NOMO-1 treated with DMSO at 0.1 percent for 48 hours (cell line): ENCODE measurements around the gene STK24.
"Not testable (repeated sequence)": the region's sequence is repeated elsewhere in the genome, so short reads cannot be mapped to it uniquely, and the experiment has no call there.

Experiments
- DNase-seq: peaks from one replicate; lab custom pipeline; 2025; ENCODE audit not compliant: unreplicated experiment; lab: John Stamatoyannopoulos, UW

Gene STK24

DNA sequence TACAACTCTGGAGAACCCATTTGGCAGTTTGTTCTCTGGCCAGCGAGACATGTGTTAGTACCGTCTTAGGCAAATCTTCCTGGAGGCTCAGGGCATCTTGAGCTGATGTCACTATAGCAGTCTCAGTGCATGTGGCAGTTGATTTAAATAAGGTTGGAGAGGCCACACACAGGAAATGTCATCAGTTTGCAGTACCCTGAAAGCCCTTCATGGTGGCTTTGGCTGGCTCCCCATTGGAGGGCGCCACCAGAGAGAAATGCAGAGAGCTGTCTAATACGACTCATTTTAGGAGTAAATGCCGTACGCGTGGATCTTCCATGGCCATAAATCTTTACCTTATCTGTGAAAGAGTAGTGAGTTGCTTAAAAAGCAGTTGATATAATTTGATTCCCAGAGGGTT is 163.1 kb downstream of the STK24 start:
- DNase-seq, result no peak

DNA sequence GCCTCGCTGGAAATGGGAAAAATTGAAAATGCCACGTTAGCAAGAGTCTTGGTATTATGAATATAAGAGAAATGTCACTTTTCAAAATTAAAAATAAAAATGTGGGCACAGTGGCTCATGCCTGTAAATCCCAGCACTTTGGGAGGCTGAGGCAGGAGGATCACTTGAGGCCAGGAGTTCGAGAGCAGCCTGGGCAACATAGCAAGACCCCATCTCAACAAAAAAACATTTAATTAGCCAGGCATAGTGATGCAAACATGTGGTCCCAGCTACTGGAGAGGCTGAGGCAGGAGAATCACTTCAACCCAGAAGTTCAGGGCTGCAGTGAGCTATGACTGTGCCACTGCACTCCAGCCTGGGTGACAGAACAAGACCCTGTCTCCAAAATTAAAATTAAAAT is 163.6 kb downstream of the STK24 start:
- DNase-seq, result not testable (repeated sequence)

DNA sequence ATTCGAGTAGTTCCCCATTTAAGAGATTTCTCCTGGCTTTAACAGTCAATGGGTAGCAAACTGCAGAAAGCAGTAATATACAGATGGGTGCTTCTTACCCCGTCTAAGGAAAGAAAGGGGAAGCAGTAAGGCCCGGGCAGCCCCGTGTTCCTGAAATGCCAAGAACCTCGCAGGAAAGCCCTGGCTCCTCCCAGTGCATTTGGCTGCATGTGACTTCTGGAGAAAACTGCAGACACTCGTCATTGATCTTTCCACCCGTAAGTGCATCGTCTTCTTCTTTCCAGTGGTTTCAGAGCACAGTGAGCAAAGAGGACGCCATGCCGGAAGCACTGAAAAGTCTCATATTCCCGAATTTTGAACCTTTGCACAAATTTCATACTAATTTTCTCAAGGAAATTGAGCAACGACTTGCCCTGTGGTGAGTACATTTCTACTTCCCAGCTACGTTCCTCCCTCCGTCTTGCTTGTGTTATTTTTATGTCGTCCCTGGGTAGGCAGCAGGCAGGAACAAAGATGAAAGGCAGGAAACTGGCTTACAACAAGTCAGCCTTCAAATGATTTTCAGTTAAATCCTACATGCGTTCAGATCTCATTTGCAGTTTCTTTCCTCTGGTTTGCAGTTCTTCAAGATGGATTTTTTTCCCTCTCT is 165.2 kb downstream of the STK24 start:
- peak; percentile 38 for DNase-seq

DNA sequence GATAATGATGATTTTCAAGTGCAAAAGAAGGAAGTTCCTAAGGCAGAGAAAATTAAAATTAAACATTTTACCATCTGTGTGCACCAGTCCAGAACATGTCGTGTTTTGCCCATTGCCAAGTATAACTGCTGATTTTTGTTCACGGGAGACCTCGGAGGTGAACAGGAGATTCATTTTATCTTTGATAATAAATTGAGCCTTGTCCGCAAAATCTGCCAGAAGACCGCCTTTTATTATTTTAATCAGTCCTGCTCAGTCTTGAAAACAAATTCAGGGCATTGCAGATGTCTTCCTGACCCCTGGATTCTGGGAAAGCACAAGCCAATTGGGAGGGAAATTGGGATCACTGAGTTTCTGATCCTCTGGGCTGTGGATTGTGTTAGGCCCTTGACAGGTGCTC is 165.9 kb downstream of the STK24 start:
- no peak for DNase-seq

DNA sequence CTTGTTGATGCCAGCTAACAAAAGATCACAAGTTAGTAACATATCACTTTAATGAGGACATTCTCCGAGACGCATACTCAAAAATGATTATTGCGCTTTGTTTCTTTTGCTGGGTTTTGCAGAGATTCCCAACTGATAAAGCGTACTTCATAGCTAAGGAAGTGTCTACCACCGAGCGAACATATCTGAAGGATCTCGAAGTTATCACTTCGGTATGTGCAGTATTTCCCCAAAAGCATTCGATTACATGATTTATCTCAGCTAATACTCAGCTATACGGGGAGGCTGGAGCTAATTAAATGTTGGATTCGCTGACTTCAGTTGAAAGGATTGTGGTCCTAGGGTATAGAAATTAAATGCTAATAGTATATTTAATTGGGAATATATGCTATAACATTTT is 166.3 kb downstream of the STK24 start:
- DNase-seq, result no peak

DNA sequence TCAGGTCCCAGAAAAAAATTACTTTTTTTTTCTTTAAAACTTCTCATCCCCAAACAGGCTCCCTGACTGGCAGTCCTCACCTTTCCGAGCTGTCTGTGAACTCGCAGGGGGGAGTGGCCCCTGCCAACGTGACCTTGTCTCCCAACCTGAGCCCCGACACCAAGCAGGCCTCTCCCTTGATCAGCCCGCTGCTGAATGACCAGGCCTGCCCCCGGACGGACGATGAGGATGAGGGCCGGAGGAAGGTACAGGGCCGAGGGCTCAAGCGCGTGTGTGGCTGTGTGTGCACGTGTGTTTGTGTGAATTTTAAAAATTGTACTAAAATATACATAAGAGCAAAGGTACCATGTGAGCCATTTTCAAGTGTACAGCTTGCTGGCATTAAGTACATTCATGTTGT is 167.6 kb downstream of the STK24 start:
- no peak for DNase-seq

DNA sequence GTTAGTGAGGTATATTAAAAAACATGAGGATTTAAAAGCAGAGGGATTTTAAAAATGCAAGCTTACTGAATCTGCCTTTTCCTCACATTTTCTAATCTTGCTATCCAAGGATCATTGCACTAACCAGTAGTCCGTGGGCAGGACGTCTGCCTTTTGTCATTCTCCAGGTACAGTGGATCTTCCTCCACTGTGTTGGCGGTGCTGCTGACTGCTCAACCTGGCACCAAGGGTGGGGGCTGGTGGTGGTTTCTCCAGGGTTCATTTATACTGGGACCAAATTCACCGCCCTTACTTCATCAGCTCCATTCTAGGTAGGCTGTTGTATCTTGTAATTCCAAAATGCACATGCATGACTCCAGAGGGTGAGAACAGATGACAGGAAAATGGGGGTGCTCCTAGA is 169.3 kb downstream of the STK24 start:
- DNase-seq, result no peak

DNA sequence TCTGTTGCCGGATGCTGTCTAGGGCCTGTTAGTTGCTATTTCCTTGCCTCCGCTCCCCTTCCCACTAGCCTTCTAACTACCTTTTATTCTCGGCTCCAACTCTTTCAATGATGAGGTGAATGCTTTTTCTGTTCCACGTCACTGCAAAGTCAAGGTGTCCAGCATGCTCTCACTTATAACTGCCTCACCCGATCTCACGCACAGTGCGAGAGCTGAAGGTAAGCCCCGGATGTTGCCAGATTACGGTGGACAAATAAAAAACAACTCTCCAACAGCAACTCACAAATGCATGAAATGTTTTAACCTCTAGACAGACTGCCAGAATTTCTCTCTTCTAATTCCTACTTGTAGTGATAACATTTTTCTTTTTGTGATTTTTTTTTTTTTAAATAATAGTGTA is 169.9 kb downstream of the STK24 start:
- DNase-seq, result no peak

DNA sequence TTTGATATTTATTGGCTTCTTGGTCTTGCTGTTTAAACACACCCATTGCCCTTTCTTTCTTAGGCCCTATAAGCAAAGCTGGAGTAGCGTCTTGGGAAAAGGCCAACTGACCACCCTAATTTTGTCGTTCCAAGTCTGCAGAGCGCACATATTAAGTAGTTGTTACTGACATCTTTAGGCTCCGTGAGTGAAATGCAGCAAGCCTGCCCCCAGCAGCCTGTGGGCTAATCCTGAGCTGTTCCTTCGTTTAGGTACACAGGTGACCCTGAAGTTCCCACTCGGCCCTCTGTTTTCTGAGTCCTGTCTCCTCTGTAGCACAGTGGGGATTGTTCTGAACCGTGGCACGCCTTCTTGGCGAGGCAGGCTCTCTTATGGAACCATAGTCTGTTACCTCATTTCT is 170.5 kb downstream of the STK24 start:
- DNase-seq, result no peak

DNA sequence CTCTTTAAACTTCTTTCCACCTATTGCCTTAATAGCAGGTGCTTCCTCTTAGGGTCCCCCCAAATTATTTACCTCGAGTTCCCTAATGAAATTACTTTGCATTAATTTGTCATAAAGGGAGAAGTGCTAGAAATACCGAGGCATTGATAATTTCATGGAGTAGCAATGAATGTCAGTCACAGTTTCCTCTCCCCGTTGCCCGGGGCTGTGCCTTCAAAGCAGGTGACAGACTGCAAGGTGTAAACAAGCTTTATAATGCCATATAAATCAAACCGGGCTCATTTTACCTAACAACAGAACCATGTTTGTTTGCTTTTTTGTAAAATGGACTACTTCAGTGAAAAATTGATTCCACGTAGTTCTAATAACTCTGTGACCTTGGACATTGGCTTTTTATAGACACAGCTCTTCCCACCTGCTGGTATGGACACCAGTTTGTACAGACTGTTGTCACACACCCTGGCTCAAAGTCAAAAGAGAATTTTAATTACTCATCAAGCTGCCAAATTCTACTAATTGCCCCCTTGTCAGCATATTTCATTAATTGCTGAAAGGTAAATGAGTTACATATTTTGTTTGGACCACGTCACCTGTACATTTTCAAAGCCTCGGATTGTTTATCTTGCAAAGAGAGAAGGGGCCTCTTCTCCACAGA is 171.1 kb downstream of the STK24 start:
- DNase-seq, result no peak

DNA sequence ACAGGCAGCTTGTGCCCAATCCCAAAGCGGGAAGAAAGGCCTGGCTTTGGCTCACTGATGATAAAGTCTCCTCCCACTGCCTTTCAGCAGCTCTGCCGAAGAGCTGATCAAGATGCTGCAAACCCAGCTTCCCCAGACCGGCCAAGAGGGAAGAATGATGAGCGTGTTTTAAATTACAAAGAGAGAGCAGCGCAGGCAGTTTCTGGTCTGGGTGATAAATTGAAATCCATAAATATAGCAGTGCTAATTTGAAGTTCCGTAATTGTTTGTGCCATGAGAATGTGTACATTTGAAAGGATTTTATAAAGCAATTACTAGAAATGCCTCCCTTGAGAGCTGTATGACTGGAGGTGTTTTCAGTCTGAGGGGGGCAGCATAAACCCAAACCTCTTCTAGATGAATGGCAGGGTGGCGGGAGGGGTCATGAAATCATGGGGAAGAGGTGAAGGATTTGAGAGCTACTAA is 171.8 kb downstream of the STK24 start:
- no peak for DNase-seq

DNA sequence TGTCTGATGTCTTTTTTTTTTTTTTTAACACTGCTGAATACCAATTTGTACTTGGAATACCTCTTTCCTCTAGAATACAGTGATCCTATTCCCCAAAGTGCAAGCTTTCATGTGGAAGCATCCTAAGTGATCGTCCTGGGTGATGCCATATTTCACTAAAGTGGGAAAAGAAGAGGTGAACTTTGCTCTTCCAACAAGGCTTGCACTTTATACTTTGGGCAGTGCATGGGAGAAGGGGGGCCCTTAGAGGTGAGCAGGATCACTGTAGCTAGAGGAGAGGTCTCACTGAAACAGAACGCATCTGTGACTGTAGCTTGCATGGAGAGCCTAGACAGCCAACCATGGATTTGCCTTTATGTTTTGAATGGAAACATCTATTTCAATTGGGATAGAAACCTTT is 173.8 kb downstream of the STK24 start:
- DNase-seq, result no peak

DNA sequence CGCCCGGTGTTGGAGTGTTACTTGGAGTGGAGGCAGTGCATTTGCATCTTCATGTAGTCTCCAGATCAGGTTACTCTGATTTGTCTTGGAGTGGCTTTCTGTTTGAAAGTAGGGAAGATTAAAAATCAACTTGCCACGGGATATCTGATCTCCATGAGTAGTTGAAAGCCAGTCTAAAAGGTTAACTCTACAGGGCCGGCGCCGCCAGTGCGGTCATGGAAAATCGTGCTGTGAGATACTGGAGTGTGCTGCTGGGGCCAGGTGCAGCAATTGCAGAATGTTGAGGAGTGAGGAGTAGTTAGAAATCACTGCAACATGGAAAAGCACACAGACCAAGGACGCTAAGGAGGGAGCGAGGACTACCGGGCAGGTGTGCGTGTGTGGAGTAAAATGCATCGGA is 175.0 kb downstream of the STK24 start:
- no peak for DNase-seq

DNA sequence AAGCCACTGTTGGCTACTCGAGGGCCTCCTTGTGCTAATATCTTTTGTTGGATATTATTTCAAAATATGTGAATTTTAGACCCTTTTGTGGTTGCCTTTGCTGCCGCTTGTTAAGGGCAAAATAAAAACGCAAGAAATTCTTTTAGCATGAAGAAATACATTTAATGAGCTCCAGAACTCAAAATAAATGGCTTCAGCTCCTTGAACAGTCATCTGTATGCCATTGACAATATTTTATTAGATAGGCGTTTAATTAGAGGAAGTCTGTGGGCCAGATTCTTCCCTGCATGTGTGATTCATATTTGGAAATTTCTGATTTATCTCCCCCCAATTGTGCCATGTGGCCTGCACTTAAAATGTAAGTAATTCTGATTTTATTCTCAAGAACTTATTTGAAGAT is 177.2 kb downstream of the STK24 start:
- no peak for DNase-seq

DNA sequence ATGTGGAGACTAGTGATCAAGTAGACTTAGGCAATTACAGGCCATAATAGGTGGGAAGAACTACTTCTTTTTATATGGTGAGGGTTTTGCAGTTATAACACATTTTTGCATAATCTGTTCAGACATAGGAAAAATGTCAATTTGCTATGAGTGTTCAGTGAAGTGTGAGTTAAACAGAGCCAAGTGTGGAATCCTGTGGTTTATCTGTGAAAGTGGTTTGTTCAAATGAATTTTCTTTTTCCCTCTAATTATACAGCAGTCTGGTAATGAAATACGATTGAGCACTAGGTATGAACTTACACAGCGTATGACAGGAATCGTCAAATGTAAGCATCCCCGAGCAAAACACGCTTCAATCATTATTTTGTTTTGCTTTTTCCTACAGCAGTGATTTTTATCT is 178.3 kb downstream of the STK24 start:
- DNase-seq, result no peak

DNA sequence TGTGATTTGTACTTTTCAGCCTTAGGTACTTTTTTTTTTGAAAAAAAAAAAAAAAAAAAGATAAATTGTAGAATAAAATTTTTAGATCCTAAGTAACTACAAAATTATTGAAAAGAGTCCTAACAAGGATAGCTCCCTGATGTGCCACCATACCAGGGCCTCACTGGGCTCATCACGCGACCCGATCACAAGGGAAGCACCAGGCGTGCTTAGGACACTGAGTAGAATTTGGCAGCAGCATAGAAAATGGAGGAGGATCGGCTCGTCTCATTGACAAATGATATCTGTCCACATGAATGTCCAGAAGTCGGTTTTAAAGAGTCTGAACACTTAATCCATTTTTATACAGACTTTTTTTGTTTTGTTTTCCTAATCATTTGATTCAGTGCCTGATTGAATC is 179.0 kb downstream of the STK24 start:
- no peak for DNase-seq

DNA sequence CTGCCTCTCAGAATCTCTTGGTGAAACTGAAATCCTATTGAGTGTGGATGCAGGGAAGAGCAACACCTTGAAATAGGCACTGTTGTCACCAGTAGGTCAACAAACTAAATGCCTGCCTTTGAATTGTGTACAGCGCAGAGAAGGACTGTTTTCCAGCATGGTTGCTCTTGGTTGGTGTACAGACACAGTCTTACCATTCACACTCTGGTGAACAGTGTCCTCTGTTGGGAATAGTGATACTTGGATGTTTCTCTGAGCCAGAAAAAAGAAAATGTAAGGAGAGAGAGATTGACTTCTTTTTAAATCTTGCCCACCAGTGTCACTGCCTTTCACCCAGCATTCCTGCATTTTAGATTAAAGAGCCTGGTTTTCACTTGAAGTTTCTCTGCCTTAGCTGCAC is 179.7 kb downstream of the STK24 start:
- no peak for DNase-seq

DNA sequence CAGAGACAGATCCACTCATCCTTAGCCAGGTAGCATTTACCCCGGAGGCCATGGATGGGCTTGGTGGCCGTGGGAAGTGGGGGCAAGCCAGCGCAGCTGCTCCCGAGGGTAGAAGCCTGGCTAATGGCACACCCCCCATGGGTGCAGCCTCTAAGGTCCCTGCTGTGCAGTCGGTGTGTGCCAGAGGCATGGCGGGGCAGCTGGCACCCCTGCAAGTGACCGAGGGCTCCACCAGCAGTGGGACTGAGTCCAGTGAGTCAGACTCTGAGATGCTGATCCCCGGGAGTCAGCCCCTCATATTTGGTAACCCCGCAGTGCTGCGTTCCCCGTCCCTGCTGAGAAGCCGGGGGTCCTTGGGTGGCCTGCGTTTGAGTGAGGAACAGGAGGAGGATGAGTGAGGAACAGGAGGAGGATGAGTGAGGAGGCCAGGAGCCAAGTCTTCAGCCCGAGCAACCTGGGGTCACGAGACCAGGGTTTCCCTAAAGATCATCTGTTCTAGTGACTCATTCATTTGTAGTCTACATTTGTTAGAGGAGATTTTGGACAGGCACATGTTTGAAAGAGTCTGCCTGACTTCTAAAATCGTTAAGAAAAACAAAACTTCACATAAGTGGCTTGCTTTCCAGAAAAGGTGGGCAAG is 180.7 kb downstream of the STK24 start:
- DNase-seq, result no peak
